H9 (cell line): Measurements from ENCODE around the gene NOS1AP. TPM values are rescaled to one million over a fixed set of nuclear protein-coding genes. Genes with fewer than 3 reads are reported as not detected.
A peak's percentile ranks its signal among the peaks of the same experiment; 100 is the strongest.

Source experiments
- DNase-seq: peaks from one replicate; pipeline ENCODE4 v3.0.0-alpha.2; 2017
- H2AFZ ChIP-seq: one replicate; pipeline ENCODE4 v1.6.1; 2013; ENCODE audit warnings: mild to moderate bottlenecking, low read length, control low read depth, moderate library complexity
- H2AK5ac ChIP-seq: 2 replicates; pipeline ENCODE4 v1.6.1; 2013; ENCODE audit warnings: low read length, control low read depth, mixed read lengths; ENCODE audit not compliant: insufficient read length
- H2BK120ac ChIP-seq: one replicate; pipeline ENCODE4 v1.6.1; 2013; ENCODE audit warnings: low read depth, mild to moderate bottlenecking, low read length, control low read depth, inconsistent platforms; ENCODE audit not compliant: poor library complexity, severe bottlenecking
- H2BK12ac ChIP-seq: 2 replicates; pipeline ENCODE4 v1.6.1; 2013; ENCODE audit warnings: low read length, control low read depth, mixed read lengths, low read depth; ENCODE audit not compliant: insufficient read length
- H2BK15ac ChIP-seq: 2 replicates; pipeline ENCODE4 v1.6.1; 2013; ENCODE audit warnings: low read depth, low read length, control low read depth
- H2BK20ac ChIP-seq: one replicate; pipeline ENCODE4 v1.6.1; 2013; ENCODE audit warnings: low read depth, mild to moderate bottlenecking, low read length, control low read depth, inconsistent platforms; ENCODE audit not compliant: poor library complexity, severe bottlenecking
- H2BK5ac ChIP-seq: 2 replicates; pipeline ENCODE4 v1.6.1; 2013; ENCODE audit warnings: low read length, control low read depth, mixed read lengths; ENCODE audit not compliant: insufficient read length
- H3K14ac ChIP-seq: 2 replicates; pipeline ENCODE4 v1.6.1; 2013; ENCODE audit warnings: low read length, control low read depth; ENCODE audit not compliant: insufficient read depth
- H3K18ac ChIP-seq: 2 replicates; pipeline ENCODE4 v1.6.1; 2013; ENCODE audit warnings: low read depth, mild to moderate bottlenecking, mixed read lengths, low read length, control low read depth; ENCODE audit not compliant: insufficient read length
- H3K23ac ChIP-seq: 2 replicates; pipeline ENCODE4 v1.6.1; 2013; ENCODE audit warnings: low read length, control low read depth, mixed read lengths, low read depth; ENCODE audit not compliant: insufficient read length
- H3K23me2 ChIP-seq: 2 replicates; pipeline ENCODE4 v1.6.1; 2013; ENCODE audit warnings: low read depth, mild to moderate bottlenecking, mixed read lengths, low read length, control low read depth; ENCODE audit not compliant: insufficient read length, poor library complexity, severe bottlenecking
- H3K27ac ChIP-seq: 2 replicates; pipeline ENCODE4 v1.5.1; 2013; ENCODE audit warnings: low read length, control low read depth, mixed read lengths, low read depth; ENCODE audit not compliant: insufficient read length
- H3K27me3 ChIP-seq: 2 replicates; pipeline ENCODE4 v1.6.1; 2013; ENCODE audit warnings: low read length, control low read depth, inconsistent platforms; ENCODE audit not compliant: insufficient read depth
- H3K4ac ChIP-seq: 2 replicates; pipeline ENCODE4 v1.6.1; 2013; ENCODE audit warnings: low read depth, mild to moderate bottlenecking, control low read depth, inconsistent platforms, low read length, moderate library complexity
- H3K4me1 ChIP-seq: 2 replicates; pipeline ENCODE4 v1.6.1; 2013; ENCODE audit warnings: low read length, control low read depth, inconsistent platforms; ENCODE audit not compliant: insufficient read depth
- H3K4me2 ChIP-seq: 2 replicates; pipeline ENCODE4 v1.6.1; 2013; ENCODE audit warnings: low read length, control low read depth, mixed read lengths; ENCODE audit not compliant: insufficient read length, insufficient read depth
- H3K56ac ChIP-seq: 2 replicates; pipeline ENCODE4 v1.6.1; 2013; ENCODE audit warnings: low read depth, mild to moderate bottlenecking, mixed read lengths, low read length, control low read depth; ENCODE audit not compliant: insufficient read length
- H3K79me1 ChIP-seq: 2 replicates; pipeline ENCODE4 v1.6.1; 2013; ENCODE audit warnings: low read depth, mild to moderate bottlenecking, moderate library complexity, low read length, control low read depth, inconsistent platforms; ENCODE audit not compliant: insufficient read depth, poor library complexity, severe bottlenecking
- H3K79me2 ChIP-seq: 2 replicates; pipeline ENCODE4 v1.6.1; 2013; ENCODE audit warnings: low read length, control low read depth, inconsistent platforms; ENCODE audit not compliant: insufficient read depth
- H3K9ac ChIP-seq: 2 replicates; pipeline ENCODE4 v1.6.1; 2013; ENCODE audit warnings: low read length, control low read depth, mixed read lengths; ENCODE audit not compliant: insufficient read length; ENCODE audit errors: extremely low read depth
- H3K9me3 ChIP-seq: one replicate; pipeline ENCODE4 v1.6.1; 2013; ENCODE audit warnings: low read depth, low read length, inconsistent platforms; ENCODE audit not compliant: control insufficient read depth
- H3T11ph ChIP-seq: one replicate; pipeline ENCODE4 v1.6.1; 2013; ENCODE audit warnings: mild to moderate bottlenecking, low read length, control low read depth, inconsistent platforms
- H4K20me1 ChIP-seq: one replicate; pipeline ENCODE4 v1.6.1; 2013; ENCODE audit not compliant: control insufficient read depth, insufficient read length, insufficient read depth
- H4K5ac ChIP-seq: 2 replicates; pipeline ENCODE4 v1.6.1; 2013; ENCODE audit warnings: low read depth, mild to moderate bottlenecking, mixed read lengths, low read length, control low read depth; ENCODE audit not compliant: insufficient read length
- H4K8ac ChIP-seq: replicated peaks from 2 replicates; pipeline ENCODE4 v1.6.1; 2013; ENCODE audit warnings: low read length, control low read depth, mixed read lengths, low read depth; ENCODE audit not compliant: insufficient read length
- H4K91ac ChIP-seq: 2 replicates; pipeline ENCODE4 v1.6.1; 2013; ENCODE audit warnings: low read depth, mild to moderate bottlenecking, moderate library complexity, mixed read lengths, low read length, control low read depth; ENCODE audit not compliant: insufficient read length
- H3K27ac Mint-ChIP-seq, 3 experiments: 2 replicates in 2 of 3; 3 replicates in 1 of 3; pipeline ENCODE4 v1.8.0; 2020 to 2021; ENCODE audit warnings: mixed read lengths in 3 of 3, mild to moderate bottlenecking in 1 of 3, moderate library complexity in 1 of 3
- H3K27me3 Mint-ChIP-seq: 2 replicates; pipeline ENCODE4 v1.8.0; 2021; ENCODE audit warnings: low read depth, mild to moderate bottlenecking, moderate library complexity, mixed read lengths
- H3K36me3 Mint-ChIP-seq, 3 experiments: 2 replicates in 2 of 3; 3 replicates in 1 of 3; pipeline ENCODE4 v1.8.0; 2020 to 2021; ENCODE audit warnings: low read depth in 3 of 3, mixed read lengths in 3 of 3; ENCODE audit not compliant: insufficient read depth in 1 of 3
- H3K4me1 Mint-ChIP-seq, 2 experiments: 2 replicates each; pipeline ENCODE4 v1.8.0; 2020; ENCODE audit warnings: mixed read lengths in 2 of 2
- H3K4me3 Mint-ChIP-seq, 2 experiments: 2 replicates in 1 of 2; 3 replicates in 1 of 2; pipeline ENCODE4 v1.8.0; 2020 to 2021; ENCODE audit warnings: mild to moderate bottlenecking in 2 of 2, mixed read lengths in 2 of 2, moderate library complexity in 1 of 2
- H3K9me3 Mint-ChIP-seq, 2 experiments: 2 replicates in 1 of 2; 3 replicates in 1 of 2; pipeline ENCODE4 v1.8.0; 2020; ENCODE audit warnings: mild to moderate bottlenecking in 2 of 2, mixed read lengths in 2 of 2, moderate library complexity in 1 of 2
- CTCF ChIP-seq: fragments of 200-600 bp; sonication (generic); conservative IDR thresholded peaks from 3 replicates; pipeline ENCODE4 v1.8.0; 2021; ENCODE audit warnings: antibody characterized with exemption, mild to moderate bottlenecking
- WGBS: extraction: QIAGEN DNeasy Blood & Tissue Kit; methylation state at CpG from one replicate; pipeline ENCODE4 v1.1.7; 2013; ENCODE audit warnings: missing lambda C conversion rate, low lambda C conversion rate, mixed read lengths; ENCODE audit not compliant: insufficient read length; ENCODE audit errors: extremely low coverage; 5-methylcytosine and 5-hydroxymethylcytosine counted together
- total RNA-seq: library from RNA; stranded (reverse); gene quantifications from 2 replicates; pipeline ENCODE4 v1.2.1, GENCODE V29; 2021

Gene NOS1AP
- total RNA-seq, 1 experiment from 2014 or later: 8.4 TPM

GRCh38 chr1:162070094-162070748, 730 bp downstream of the NOS1AP start:
- H3K27me3 ChIP-seq: no peaks in the 10 kb centered on the region
- Mint-ChIP-seq H3K27ac (peak overlapping the region; percentile 34 to 86 (median 63); a peak in 1 of 7 replicates), H3K27me3 (peaks cover 5% of the 10 kb centered on the region), H3K36me3 (peaks cover 13 to 19% (median 16%) of the 10 kb centered on the region in 3 experiments), H3K9me3 (peaks cover 4 to 6% of the 10 kb centered on the region in 2 experiments; a peak in 3 of 5 replicates), H3K4me3 (peak overlapping the region; percentile 79 to 81), H3K4me1 (peaks cover 43% of the 10 kb centered on the region in 2 experiments)
- H3K4ac ChIP-seq: no peak overlapping the region
- DNase-seq: peak; percentile 60
- H3T11ph ChIP-seq: no peak overlapping the region
- peak overlapping the region; percentile 77 for H3K14ac ChIP-seq
- peaks cover 16% of the 10 kb centered on the region for H3K23me2 ChIP-seq
- no peak overlapping the region for H3K23ac ChIP-seq
- H2BK12ac ChIP-seq: peak overlapping the region; percentile 19
- H4K5ac ChIP-seq: no peak overlapping the region
- no peak for TF ChIP-seq CTCF
- H3K4me1 ChIP-seq: peaks cover 13% of the 10 kb centered on the region
- no peak overlapping the region for H2BK5ac ChIP-seq
- no peak overlapping the region for H2BK120ac ChIP-seq
- H3K4me2 ChIP-seq: peak overlapping the region; percentile 75
- H3K18ac ChIP-seq: peak overlapping the region; percentile 81
- H2AK5ac ChIP-seq: no peak overlapping the region
- H4K91ac ChIP-seq: no peak overlapping the region
- H3K9ac ChIP-seq: peak overlapping the region; percentile 41
- peaks cover 2% of the 10 kb centered on the region for H3K79me1 ChIP-seq
- peaks cover 8% of the 10 kb centered on the region; the same call in 1 of the 2 replicates for H3K79me2 ChIP-seq
- H3K27ac ChIP-seq: no peak overlapping the region
- H4K8ac ChIP-seq: no peak overlapping the region
- H2AFZ ChIP-seq: no peak overlapping the region
- no peak overlapping the region for H2BK20ac ChIP-seq
- no peak overlapping the region for H2BK15ac ChIP-seq
- H4K20me1 ChIP-seq: no peaks in the 10 kb centered on the region
- H3K9me3 ChIP-seq: no peaks in the 10 kb centered on the region
- H3K56ac ChIP-seq: no peak overlapping the region
- WGBS: no CpG with 5 or more reads among the region's 29 CpGs
